Smooth muscle cell (in vitro differentiated cells): ENCODE measurements around the gene LEFTY1. TPM values are rescaled to one million over a fixed set of nuclear protein-coding genes. Genes with fewer than 3 reads are reported as not detected.

Experiments
- DNase-seq: peaks from one replicate; lab custom pipeline; 2025; ENCODE audit not compliant: unreplicated experiment; lab: John Stamatoyannopoulos, UW
- H2AFZ ChIP-seq: fragments of 200-600 bp; sonication (generic); 2 replicates; pipeline ENCODE4 v1.6.0; 2016; ENCODE audit warnings: antibody characterized with exemption, low read depth, mild to moderate bottlenecking
- H3F3A ChIP-seq: fragments of 200-600 bp; sonication (generic); 2 replicates; pipeline ENCODE4 v1.6.0; 2017; ENCODE audit warnings: antibody characterized with exemption, low read depth
- H3K27ac ChIP-seq: fragments of 200-600 bp; sonication (generic); 2 replicates; pipeline ENCODE4 v1.5.1; 2016; ENCODE audit warnings: low read depth, mild to moderate bottlenecking
- H3K27me3 ChIP-seq: fragments of 200-600 bp; sonication (generic); 2 replicates; pipeline ENCODE4 v1.6.1; 2016; ENCODE audit warnings: low read depth, mild to moderate bottlenecking
- H3K36me3 ChIP-seq: fragments of 200-600 bp; sonication (generic); 2 replicates; pipeline ENCODE4 v1.5.1; 2016; ENCODE audit warnings: low read depth
- H3K4me1 ChIP-seq: fragments of 200-600 bp; sonication (generic); 2 replicates; pipeline ENCODE4 v1.5.1; 2016; ENCODE audit warnings: low read depth
- H3K4me2 ChIP-seq: fragments of 200-600 bp; sonication (generic); 2 replicates; pipeline ENCODE4 v1.6.0; 2016; ENCODE audit warnings: mild to moderate bottlenecking
- H3K4me3 ChIP-seq: fragments of 200-600 bp; sonication (generic); 2 replicates; pipeline ENCODE4 v1.5.1; 2016; ENCODE audit warnings: mild to moderate bottlenecking
- H3K79me2 ChIP-seq: fragments of 200-600 bp; sonication (generic); 2 replicates; pipeline ENCODE4 v1.6.0; 2016; ENCODE audit warnings: low read depth, mild to moderate bottlenecking
- H3K9ac ChIP-seq: fragments of 200-600 bp; sonication (generic); 2 replicates; pipeline ENCODE4 v1.6.0; 2016; ENCODE audit warnings: low read depth
- H3K9me3 ChIP-seq: fragments of 200-600 bp; sonication (generic); replicated peaks from 2 replicates; pipeline ENCODE4 v1.5.1; 2016; ENCODE audit warnings: low read depth
- H4K20me1 ChIP-seq: fragments of 200-600 bp; sonication (generic); 2 replicates; pipeline ENCODE4 v1.6.0; 2016; ENCODE audit warnings: low read depth
- WGBS: methylation state at CpG from one replicate; pipeline ENCODE4 v1.1.7; 2016; ENCODE audit warnings: low lambda C conversion rate; 5-methylcytosine and 5-hydroxymethylcytosine counted together
- polyA plus RNA-seq: library from polyadenylated mRNA; unstranded; fragments of >200 nt; fragmentation: Nextera tagmentation; extraction: Ambion mirVana; gene quantifications from 2 replicates; pipeline ENCODE4 v1.2.1, GENCODE V29; 2016
- total RNA-seq: library from RNA; depleted of rRNA; stranded (reverse); fragments of >200 nt; gene quantifications from 2 replicates; pipeline ENCODE4 v1.2.3, GENCODE V29; 2014
- TF ChIP-seq, protein P1 (sequence below): fragments of 200-600 bp; sonication (generic); IDR thresholded peaks from 2 replicates; pipeline ENCODE4 v1.5.1; 2017; ENCODE audit warnings: borderline replicate concordance, mild to moderate bottlenecking, antibody characterized with exemption; ENCODE audit not compliant: insufficient read depth, poor library complexity, severe bottlenecking

Gene LEFTY1
- total and polyA plus RNA-seq, 2 experiments from 2014 or later = not detected

DNA sequence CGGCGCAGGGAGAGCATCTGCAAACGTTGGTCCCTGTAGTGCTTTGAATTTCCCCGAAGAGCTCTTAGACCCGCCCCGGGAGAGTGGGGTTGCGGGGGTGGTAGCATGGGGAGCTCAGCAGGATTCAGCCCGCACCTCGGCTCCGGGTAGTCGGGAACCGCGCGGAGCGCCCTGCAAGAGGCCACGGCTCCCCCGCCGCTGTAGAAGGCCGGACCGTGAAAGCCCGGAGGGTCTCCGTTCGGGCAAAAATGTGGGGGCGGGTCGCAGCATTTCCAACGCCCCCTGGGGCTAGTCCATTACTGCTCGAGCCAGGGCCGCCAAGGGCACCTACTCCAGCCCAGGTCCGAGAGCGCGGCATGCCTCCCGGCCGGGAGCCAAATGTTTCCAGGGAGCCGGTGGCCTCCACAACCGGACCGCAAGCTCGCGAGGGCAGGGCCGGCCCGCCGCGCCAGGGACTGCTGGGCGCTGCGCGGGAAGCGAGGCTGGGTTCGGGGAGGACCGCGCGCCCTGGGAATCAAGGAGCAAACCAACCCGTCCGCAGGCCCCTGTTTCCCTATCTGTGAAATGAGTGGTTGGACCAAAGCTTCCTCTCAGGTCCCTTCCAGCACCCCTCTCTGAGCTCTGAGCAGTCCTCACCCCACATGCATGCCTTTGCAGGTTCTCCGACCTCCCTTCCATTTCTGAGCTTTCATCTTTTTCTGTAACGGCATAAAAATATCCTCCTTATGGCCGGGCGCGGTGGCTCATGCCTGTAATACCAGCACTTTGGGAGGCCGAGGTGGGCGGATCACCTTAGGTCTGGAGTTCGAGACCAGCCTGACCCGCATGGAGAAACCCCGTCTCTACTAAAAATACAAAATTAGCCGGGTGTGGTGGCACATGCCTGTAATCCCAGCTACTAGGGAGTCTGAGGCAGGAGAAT lies 6.0 kb downstream of the LEFTY1 start:
- no peaks in the 10 kb centered on the region for H3K9me3 ChIP-seq
- peak overlapping the region; percentile 94 for H2AFZ ChIP-seq
- peak; percentile 47 for DNase-seq
- peaks cover 3% of the 10 kb centered on the region for H3K79me2 ChIP-seq
- H3K27me3 ChIP-seq = peaks cover 6% of the 10 kb centered on the region
- H3K4me3 ChIP-seq = peak overlapping the region; percentile 93
- peak overlapping the region; percentile 91 for H3K4me2 ChIP-seq
- H4K20me1 ChIP-seq = peaks cover 25% of the 10 kb centered on the region
- peak overlapping the region; percentile 70 for H3K9ac ChIP-seq
- no peaks in the 10 kb centered on the region for H3F3A ChIP-seq
- WGBS = 11% methylated on average over 53 of the region's 63 CpGs
- no peaks in the 10 kb centered on the region for H3K4me1 ChIP-seq
- TF ChIP-seq, protein P1, sequence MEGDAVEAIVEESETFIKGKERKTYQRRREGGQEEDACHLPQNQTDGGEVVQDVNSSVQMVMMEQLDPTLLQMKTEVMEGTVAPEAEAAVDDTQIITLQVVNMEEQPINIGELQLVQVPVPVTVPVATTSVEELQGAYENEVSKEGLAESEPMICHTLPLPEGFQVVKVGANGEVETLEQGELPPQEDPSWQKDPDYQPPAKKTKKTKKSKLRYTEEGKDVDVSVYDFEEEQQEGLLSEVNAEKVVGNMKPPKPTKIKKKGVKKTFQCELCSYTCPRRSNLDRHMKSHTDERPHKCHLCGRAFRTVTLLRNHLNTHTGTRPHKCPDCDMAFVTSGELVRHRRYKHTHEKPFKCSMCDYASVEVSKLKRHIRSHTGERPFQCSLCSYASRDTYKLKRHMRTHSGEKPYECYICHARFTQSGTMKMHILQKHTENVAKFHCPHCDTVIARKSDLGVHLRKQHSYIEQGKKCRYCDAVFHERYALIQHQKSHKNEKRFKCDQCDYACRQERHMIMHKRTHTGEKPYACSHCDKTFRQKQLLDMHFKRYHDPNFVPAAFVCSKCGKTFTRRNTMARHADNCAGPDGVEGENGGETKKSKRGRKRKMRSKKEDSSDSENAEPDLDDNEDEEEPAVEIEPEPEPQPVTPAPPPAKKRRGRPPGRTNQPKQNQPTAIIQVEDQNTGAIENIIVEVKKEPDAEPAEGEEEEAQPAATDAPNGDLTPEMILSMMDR = peak; percentile 0
- no peak overlapping the region for H3K27ac ChIP-seq
- H3K36me3 ChIP-seq = no peaks in the 10 kb centered on the region

DNA sequence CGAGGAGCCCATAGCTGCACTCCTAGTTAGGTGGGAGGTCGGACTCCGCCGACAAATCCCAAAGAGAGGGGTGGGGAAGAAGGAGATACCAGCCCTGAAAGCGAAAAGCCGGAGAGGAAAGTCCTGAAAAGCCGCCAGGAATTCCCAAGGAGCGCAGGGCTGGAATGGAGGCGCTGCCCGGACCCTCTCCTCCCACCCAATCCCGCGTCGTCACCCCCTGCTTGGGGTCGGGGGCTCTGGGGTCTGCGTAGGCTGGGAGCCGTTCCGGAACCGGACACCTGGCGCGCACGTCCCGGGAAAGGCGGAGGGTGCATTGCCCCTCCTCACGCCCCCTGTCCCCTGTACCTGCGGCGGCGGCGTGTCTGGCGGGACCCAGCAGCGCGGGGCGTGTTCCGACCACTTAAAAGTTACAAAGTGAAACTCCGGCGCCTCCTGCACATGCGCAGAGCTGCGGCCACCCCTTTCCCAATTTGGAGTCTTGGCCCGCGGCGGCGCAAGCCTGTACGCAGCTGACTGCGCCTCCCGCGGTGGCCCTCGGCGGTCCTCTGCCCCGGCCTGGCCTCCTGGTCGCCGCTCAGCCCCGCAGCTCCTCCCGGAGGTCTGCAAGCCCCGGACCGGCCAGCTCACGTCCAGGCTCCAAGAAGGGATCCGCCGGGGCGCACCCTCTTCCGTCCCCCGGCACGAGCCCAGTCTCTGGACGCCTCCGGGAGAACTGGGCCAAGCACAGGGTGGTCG lies 6.8 kb downstream of the LEFTY1 start, which contains the start of gene TMEM63A:
Gene TMEM63A, minus strand, starts transcription at position 422 of the 735 bp plus-strand sequence. CDS start 4,800 bp downstream, outside the sequence.
- H3F3A ChIP-seq = no peaks in the 10 kb centered on the region
- peaks cover 5% of the 10 kb centered on the region for H3K27me3 ChIP-seq
- TF ChIP-seq, protein P1 = peak; percentile 3
- H4K20me1 ChIP-seq = peaks cover 31% of the 10 kb centered on the region
- H3K79me2 ChIP-seq = peaks cover 3% of the 10 kb centered on the region
- peak within 1 kb of the TSS; percentile 11 for H3K27ac ChIP-seq
- H3K4me1 ChIP-seq = no peaks in the 10 kb centered on the region
- H3K9ac ChIP-seq = peak within 1 kb of the TSS; percentile 70
- peak within 1 kb of the TSS; percentile 93 for H3K4me3 ChIP-seq
- 2% methylated on average over 57 of the region's 64 CpGs for WGBS
- H3K4me2 ChIP-seq = peak within 1 kb of the TSS; percentile 91
- no peaks in the 10 kb centered on the region for H3K9me3 ChIP-seq
- H3K36me3 ChIP-seq = no peaks in the 10 kb centered on the region
- peak within 1 kb of the TSS; percentile 94 for H2AFZ ChIP-seq
- DNase-seq = peak; percentile 76

DNA sequence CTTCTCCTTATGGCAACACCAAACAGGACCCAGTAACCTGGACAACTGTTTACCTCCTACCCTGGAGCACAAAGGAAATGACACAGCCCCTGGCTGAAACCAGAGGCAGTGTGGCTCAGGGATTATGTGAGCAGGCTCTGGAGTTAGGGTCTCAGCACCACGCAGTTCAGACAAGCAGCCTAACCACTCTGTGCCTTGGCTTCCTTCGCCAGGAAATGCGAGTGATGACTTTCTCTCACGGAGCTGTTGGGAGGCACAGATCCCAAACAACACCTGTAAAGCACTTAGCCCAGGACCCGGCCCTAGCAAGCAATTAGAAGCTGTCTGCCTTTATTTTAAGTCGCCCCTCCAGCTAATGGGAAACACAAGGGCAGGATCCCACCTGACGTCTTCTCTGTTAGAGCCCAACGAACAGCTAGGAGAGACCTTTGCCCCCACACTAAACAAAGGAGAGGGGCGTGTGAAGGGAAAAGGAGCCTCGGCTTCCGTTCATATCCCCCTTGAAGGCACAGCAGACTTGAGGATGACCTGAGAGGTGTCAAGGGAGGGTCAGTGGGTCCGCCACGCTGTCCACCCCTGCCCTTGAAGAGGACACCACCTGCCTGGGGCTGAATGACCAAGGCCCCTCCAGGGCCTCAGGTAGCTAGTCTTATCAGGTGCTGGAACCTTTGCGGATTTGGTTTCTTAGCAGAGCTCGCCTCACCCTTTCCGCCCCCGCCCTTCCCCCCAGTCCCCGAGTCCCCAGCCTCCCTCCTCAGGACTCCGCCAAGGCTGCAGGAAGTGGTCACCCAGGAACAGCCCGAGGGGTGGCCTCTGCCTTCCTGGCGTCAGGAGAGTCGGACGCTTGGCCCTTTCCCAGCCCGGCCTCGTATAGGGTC lies 7.6 kb downstream of the LEFTY1 start:
- H3K4me2 ChIP-seq = peak overlapping the region; percentile 91
- TF ChIP-seq, protein P1 = no peak
- no peaks in the 10 kb centered on the region for H3K4me1 ChIP-seq
- H2AFZ ChIP-seq = peak overlapping the region; percentile 94
- no peaks in the 10 kb centered on the region for H3K27me3 ChIP-seq
- no peaks in the 10 kb centered on the region for H3K36me3 ChIP-seq
- H3K79me2 ChIP-seq = peaks cover 3% of the 10 kb centered on the region
- no peak for DNase-seq
- H3K9ac ChIP-seq = peak overlapping the region; percentile 70
- 18% methylated on average over 25 of the region's 25 CpGs for WGBS
- peak overlapping the region; percentile 11 for H3K27ac ChIP-seq
- H3K4me3 ChIP-seq = peak overlapping the region; percentile 93
- H3K9me3 ChIP-seq = no peaks in the 10 kb centered on the region
- no peaks in the 10 kb centered on the region for H3F3A ChIP-seq
- H4K20me1 ChIP-seq = peaks cover 31% of the 10 kb centered on the region
